Tibial artery (tissue), 4 donors: ENCODE results near the gene PAQR4.

Experiments used
- DNase-seq, 2 donors: peaks; one replicate each; pipeline ENCODE4 v3.0.0-alpha.2; 2019
- H3K27ac ChIP-seq, 2 donors: fragments of 200-600 bp; sonication (generic) in 1 of 2; 1 replicate in 1 of 2; 2 replicates in 1 of 2; pipeline ENCODE4 v1.5.1; 2018 to 2019; ENCODE audit warnings: mild to moderate bottlenecking in 1 of 2
- H3K27me3 ChIP-seq, 2 donors: fragments of 200-600 bp; sonication (generic) in 1 of 2; one replicate each; pipeline versions ENCODE4 v1.5.1 to v1.6.0; 2016 to 2019
- H3K36me3 ChIP-seq, 3 donors: fragments of 200-600 bp; sonication (generic) in 2 of 3; one replicate each; pipeline ENCODE4 v1.5.1; 2016 to 2019; ENCODE audit warnings: mild to moderate bottlenecking in 2 of 3
- H3K4me1 ChIP-seq, 4 donors: fragments of 200-600 bp; sonication (generic) in 2 of 4; 1 replicate in 3 of 4; 2 replicates in 1 of 4; pipeline ENCODE4 v1.5.1; 2016 to 2019
- H3K4me3 ChIP-seq, 2 donors: fragments of 200-600 bp; sonication (generic) in 1 of 2; 1 replicate in 1 of 2; 2 replicates in 1 of 2; pipeline ENCODE4 v1.5.1; 2018 to 2019; ENCODE audit warnings: mild to moderate bottlenecking in 2 of 2
- H3K9me3 ChIP-seq, 3 donors: fragments of 200-600 bp; sonication (generic) in 1 of 3; one replicate each; pipeline ENCODE4 v1.5.1; 2016 to 2019
- intact Hi-C: fragments of 100-400 bp; cut with DNase I; formaldehyde crosslinking; loops from one replicate; pipeline ENCODE4 v1.15.0; 2023; ENCODE audit warnings: low total_unique reads
- TF ChIP-seq, protein P1 (sequence below), 2 experiments: fragments of 200-600 bp in 1 of 2; fragments of 450-650 bp in 1 of 2; IDR thresholded peaks; one replicate each; pipeline ENCODE4 v1.5.1; 2017 to 2019; ENCODE audit warnings: antibody characterized with exemption in 2 of 2, mild to moderate bottlenecking in 1 of 2, moderate library complexity in 1 of 2

The PAQR4 gene

DNA sequence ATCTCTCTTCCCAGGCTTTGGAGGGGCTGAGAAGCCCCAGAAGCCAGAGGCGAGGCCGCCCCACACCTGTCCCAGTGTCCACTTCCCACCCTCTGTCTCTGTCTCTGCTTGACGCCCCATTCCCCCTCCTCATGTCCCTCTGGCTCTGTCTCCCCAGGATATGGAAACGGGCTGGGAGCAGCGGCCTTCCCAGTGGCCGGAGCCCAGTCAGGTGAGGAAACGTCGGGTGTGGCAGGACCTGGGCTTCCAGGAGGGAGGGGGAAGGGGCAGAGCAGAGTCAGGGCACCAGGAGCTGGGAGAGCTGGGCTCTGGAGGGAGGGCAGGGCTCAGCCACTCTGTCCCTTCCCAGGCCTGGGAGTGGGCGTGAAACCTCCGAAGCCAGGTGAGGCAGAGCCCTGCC lies 21.7 kb downstream of the PAQR4 start:
- no peak for DNase-seq
- intact Hi-C loops: no loop called here
- Histone ChIP-seq H3K4me1 (peaks cover 0 to 6% (median 3%) of the 10 kb centered on the region in 4 donors), H3K27me3 (peaks cover 0 to 40% of the 10 kb centered on the region in 2 donors), H3K4me3 (no peak overlapping the region), H3K9me3 (no peaks in the 10 kb centered on the region), H3K27ac (no peak overlapping the region), H3K36me3 (no peaks in the 10 kb centered on the region)
- TF ChIP-seq, protein P1, sequence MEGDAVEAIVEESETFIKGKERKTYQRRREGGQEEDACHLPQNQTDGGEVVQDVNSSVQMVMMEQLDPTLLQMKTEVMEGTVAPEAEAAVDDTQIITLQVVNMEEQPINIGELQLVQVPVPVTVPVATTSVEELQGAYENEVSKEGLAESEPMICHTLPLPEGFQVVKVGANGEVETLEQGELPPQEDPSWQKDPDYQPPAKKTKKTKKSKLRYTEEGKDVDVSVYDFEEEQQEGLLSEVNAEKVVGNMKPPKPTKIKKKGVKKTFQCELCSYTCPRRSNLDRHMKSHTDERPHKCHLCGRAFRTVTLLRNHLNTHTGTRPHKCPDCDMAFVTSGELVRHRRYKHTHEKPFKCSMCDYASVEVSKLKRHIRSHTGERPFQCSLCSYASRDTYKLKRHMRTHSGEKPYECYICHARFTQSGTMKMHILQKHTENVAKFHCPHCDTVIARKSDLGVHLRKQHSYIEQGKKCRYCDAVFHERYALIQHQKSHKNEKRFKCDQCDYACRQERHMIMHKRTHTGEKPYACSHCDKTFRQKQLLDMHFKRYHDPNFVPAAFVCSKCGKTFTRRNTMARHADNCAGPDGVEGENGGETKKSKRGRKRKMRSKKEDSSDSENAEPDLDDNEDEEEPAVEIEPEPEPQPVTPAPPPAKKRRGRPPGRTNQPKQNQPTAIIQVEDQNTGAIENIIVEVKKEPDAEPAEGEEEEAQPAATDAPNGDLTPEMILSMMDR (IDR thresholded peaks at IDR 0.05): no peak

DNA sequence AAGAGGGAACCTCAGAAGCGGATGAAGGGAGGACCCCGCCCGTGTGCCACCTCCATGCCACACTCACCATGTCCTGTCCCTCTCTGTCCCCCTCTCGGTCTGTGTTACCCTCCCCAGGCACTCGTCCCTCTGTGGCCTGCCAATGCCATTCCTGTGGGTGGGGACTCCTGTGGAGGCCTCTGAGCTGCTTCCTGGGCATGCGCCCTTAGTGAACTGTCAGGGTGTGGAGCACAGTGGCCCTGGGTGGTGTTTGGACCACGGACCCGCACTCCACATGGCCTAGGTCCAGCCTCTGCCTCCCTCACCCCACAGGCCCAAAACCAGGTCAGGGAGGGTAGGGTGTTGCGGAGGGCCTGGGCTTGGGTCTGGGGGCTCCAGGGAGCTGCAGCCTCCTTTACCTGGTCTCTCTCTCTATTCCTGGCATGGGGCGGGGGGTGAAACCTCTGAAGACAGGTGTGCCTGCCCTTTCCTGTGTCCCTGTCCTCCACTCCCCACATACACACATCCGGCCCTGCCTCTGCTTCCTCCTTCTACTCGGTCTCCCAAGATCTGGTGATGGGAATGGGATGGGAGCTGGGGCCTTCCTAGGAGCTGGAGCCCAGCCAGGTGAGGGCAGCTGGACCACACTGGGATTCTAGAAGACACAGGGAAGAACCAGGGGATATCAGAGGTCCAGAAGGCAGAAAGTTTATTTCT lies 22.6 kb downstream of the PAQR4 start:
- H3K27ac ChIP-seq: no peak overlapping the region
- no peak for DNase-seq
- intact Hi-C loops: no loop called here
- H3K4me3 ChIP-seq: no peak overlapping the region
- no peaks in the 10 kb centered on the region for H3K36me3 ChIP-seq
- H3K27me3 ChIP-seq: peaks cover 0 to 47% of the 10 kb centered on the region in 2 donors
- TF ChIP-seq, protein P1 (IDR thresholded peaks at IDR 0.05): no peak
- no peaks in the 10 kb centered on the region for H3K9me3 ChIP-seq
- H3K4me1 ChIP-seq: no peaks in the 10 kb centered on the region

DNA sequence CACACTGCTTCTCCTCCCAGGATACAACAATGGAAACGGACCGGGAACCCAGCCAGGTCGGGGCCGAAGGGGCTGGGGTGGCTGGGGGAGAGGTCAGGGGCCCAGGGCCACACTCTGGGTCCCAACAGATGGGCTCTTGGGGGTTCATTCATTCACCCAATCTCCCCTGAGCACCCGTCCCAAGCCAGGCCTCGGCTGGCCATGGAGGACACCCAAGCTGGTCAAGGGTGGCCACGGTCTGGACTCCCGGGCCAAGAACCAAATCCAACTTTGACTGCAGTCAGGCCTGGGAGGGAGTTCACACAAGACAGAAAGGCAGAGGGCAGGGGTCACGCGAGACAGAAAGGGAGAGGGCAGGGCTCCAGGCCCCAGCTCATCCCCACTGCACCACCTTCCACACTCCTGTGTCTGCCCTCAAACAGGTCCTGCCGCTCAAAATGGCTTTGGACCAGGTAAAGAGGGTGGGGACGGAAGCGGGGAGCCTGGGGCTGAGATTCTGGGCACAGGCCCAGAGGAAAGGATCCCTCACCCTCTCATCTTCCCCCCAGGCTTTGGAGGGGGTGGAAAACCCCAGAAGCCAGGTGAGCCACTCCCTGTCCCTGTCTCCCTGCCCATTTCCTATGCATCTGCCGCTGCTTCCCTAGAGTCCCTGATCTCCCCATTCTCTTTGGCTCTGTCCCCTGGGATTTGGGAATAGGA lies 23.4 kb downstream of the PAQR4 start:
- no peaks in the 10 kb centered on the region for H3K36me3 ChIP-seq
- no peak overlapping the region for H3K27ac ChIP-seq
- no peak overlapping the region for H3K4me3 ChIP-seq
- H3K9me3 ChIP-seq: no peaks in the 10 kb centered on the region
- DNase-seq: no peak
- no peaks in the 10 kb centered on the region for H3K4me1 ChIP-seq
- TF ChIP-seq, protein P1 (IDR thresholded peaks at IDR 0.05): no peak
- peaks cover 0 to 47% of the 10 kb centered on the region in 2 donors for H3K27me3 ChIP-seq
- intact Hi-C loops: no loop called here

DNA sequence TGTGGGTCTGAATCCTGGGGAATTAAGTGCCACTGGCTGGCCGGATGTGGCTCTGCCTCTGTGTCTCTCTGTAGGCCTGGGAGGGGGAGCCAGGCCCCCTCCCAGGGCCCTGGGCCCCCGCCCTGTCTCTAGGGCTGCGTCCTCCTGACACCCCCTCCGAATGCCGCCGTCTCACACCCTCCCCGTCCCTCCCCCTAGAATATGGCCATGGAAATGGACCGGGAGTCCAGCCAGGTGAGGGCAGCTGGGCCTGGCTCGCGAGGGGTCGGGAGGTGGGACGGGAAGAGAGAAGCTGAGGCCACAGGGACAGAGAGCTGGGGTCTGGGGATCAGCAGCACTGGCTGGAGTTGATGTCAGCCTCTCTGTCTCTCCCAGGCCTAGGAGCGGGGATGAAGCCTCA lies 27.1 kb downstream of the PAQR4 start:
- no peak overlapping the region for H3K4me3 ChIP-seq
- peaks cover 0 to 50% of the 10 kb centered on the region in 2 donors for H3K27me3 ChIP-seq

DNA sequence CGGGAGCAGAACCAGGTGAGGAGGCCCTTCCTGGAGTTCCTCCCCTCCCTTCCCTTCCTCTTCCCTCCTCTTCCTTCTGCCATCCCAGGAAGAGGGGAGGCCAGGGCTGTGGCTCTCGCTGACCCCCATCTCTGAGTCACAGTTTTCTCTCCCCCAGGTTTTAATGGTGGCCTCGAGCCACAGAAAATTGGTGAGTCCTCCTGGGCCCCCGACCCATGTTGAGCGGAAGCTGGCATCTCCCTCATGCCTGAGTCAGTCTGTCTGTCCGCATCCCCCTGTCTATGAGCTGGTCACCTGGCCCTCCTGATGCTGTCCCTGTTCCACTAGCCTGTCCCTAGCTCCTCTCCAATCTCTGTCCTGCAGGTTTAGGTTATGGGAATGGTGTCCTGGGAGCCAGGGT lies 30.8 kb downstream of the PAQR4 start:
- intact Hi-C loops: no loop called here
- TF ChIP-seq, protein P1 (IDR thresholded peaks at IDR 0.05): no peak
- H3K27me3 ChIP-seq: peaks cover 0 to 59% of the 10 kb centered on the region in 2 donors
- H3K27ac ChIP-seq: no peak overlapping the region
- no peaks in the 10 kb centered on the region for H3K36me3 ChIP-seq
- no peaks in the 10 kb centered on the region for H3K9me3 ChIP-seq
- no peak overlapping the region for H3K4me3 ChIP-seq
- peaks cover 0 to 4% (median 3%) of the 10 kb centered on the region in 4 donors for H3K4me1 ChIP-seq
- no peak for DNase-seq

More for the DNA sequence above, 27.1 kb downstream of the PAQR4 start:
- TF ChIP-seq, protein P1 (IDR thresholded peaks at IDR 0.05): no peak
- intact Hi-C loops: no loop called here
- Histone ChIP-seq H3K27ac (no peak overlapping the region), H3K9me3 (no peaks in the 10 kb centered on the region), H3K4me1 (no peaks in the 10 kb centered on the region), H3K36me3 (no peaks in the 10 kb centered on the region)
- no peak for DNase-seq
